ENCODE measurements around the gene MYH6.
"Not testable (repeated sequence)": the region's sequence is repeated elsewhere in the genome, so short reads cannot be mapped to it uniquely, and the experiment has no call there.

MYH6 gene

GRCh38 chr14:23407516-23408306 lies at the start of gene MYH6:
TSS of gene MYH6 (minus strand) at chr14:23408273. CDS start at chr14:23407223, 1,050 bp downstream.
- in situ Hi-C loops (cut with HindIII; ENCODE audit: low pct_ligation_motif_present, low pct_unique_long_range_greater_than_20kb, low sequenced_read_pairs): no loop called here
- no peak for DNase-seq

GRCh38 chr14:23456883-23457586 lies 49.0 kb upstream of the MYH6 start:
- in situ Hi-C loops (cut with HindIII; ENCODE audit: low pct_ligation_motif_present, low pct_unique_long_range_greater_than_20kb, low sequenced_read_pairs); DNase-seq: not testable (repeated sequence)

- in situ Hi-C loops (cut with HindIII; ENCODE audit: low pct_ligation_motif_present, low pct_unique_long_range_greater_than_20kb, low sequenced_read_pairs): no loop called here
- no peak for DNase-seq
Measured at GRCh38 chr14:23454445-23454856, 46.4 kb upstream of the MYH6 start.

GRCh38 chr14:23452237-23452636 lies 44.2 kb upstream of the MYH6 start:
- in situ Hi-C loops (cut with HindIII; ENCODE audit: low pct_ligation_motif_present, low pct_unique_long_range_greater_than_20kb, low sequenced_read_pairs): no loop called here
- DNase-seq: no peak

GRCh38 chr14:23450379-23450778 lies 42.3 kb upstream of the MYH6 start:
- no peak for DNase-seq
- in situ Hi-C loops (cut with HindIII; ENCODE audit: low pct_ligation_motif_present, low pct_unique_long_range_greater_than_20kb, low sequenced_read_pairs): no loop called here

- in situ Hi-C loops (cut with HindIII; ENCODE audit: low pct_ligation_motif_present, low pct_unique_long_range_greater_than_20kb, low sequenced_read_pairs): no loop called here
- DNase-seq: no peak
Measured at GRCh38 chr14:23449314-23449713, 41.2 kb upstream of the MYH6 start.

- no peak for DNase-seq
- in situ Hi-C loops (cut with HindIII; ENCODE audit: low pct_ligation_motif_present, low pct_unique_long_range_greater_than_20kb, low sequenced_read_pairs): no loop called here
Measured at GRCh38 chr14:23447361-23448350, 39.6 kb upstream of the MYH6 start.

GRCh38 chr14:23446291-23446851 lies 38.3 kb upstream of the MYH6 start:
- in situ Hi-C loops (cut with HindIII; ENCODE audit: low pct_ligation_motif_present, low pct_unique_long_range_greater_than_20kb, low sequenced_read_pairs): no loop called here
- no peak for DNase-seq

- in situ Hi-C loops (cut with HindIII; ENCODE audit: low pct_ligation_motif_present, low pct_unique_long_range_greater_than_20kb, low sequenced_read_pairs): no loop called here
- DNase-seq: no peak
Measured at GRCh38 chr14:23445773-23446172, 37.7 kb upstream of the MYH6 start.

- in situ Hi-C loops (cut with HindIII; ENCODE audit: low pct_ligation_motif_present, low pct_unique_long_range_greater_than_20kb, low sequenced_read_pairs): no loop called here
- no peak for DNase-seq
Measured at GRCh38 chr14:23444314-23444713, 36.2 kb upstream of the MYH6 start.

- in situ Hi-C loops (cut with HindIII; ENCODE audit: low pct_ligation_motif_present, low pct_unique_long_range_greater_than_20kb, low sequenced_read_pairs): no loop called here
- DNase-seq: no peak
Measured at GRCh38 chr14:23443881-23444280, 35.8 kb upstream of the MYH6 start.

GRCh38 chr14:23443411-23443812 lies 35.3 kb upstream of the MYH6 start:
- DNase-seq: no peak
- in situ Hi-C loops (cut with HindIII; ENCODE audit: low pct_ligation_motif_present, low pct_unique_long_range_greater_than_20kb, low sequenced_read_pairs): no loop called here

- in situ Hi-C loops (cut with HindIII; ENCODE audit: low pct_ligation_motif_present, low pct_unique_long_range_greater_than_20kb, low sequenced_read_pairs): no loop called here
- DNase-seq: no peak
Measured at GRCh38 chr14:23442721-23443356, 34.8 kb upstream of the MYH6 start.

GRCh38 chr14:23441076-23441475 lies 33.0 kb upstream of the MYH6 start:
- in situ Hi-C loops (cut with HindIII; ENCODE audit: low pct_ligation_motif_present, low pct_unique_long_range_greater_than_20kb, low sequenced_read_pairs): no loop called here
- DNase-seq: no peak

GRCh38 chr14:23439107-23439835 lies 31.2 kb upstream of the MYH6 start:
- no peak for DNase-seq
- in situ Hi-C loops (cut with HindIII; ENCODE audit: low pct_ligation_motif_present, low pct_unique_long_range_greater_than_20kb, low sequenced_read_pairs): no loop called here

GRCh38 chr14:23438101-23438971 lies 30.3 kb upstream of the MYH6 start:
- no peak for DNase-seq
- in situ Hi-C loops (cut with HindIII; ENCODE audit: low pct_ligation_motif_present, low pct_unique_long_range_greater_than_20kb, low sequenced_read_pairs): no loop called here

Data from ACHN (cell line).